SHP77 treated with DMSO at 0.1 percent for 48 hours (cell line): ENCODE results near the gene CCDC85C.

ENCODE experiments used
- DNase-seq: peaks from one replicate; lab custom pipeline; 2025; lab: John Stamatoyannopoulos, UW

CCDC85C gene

DNA sequence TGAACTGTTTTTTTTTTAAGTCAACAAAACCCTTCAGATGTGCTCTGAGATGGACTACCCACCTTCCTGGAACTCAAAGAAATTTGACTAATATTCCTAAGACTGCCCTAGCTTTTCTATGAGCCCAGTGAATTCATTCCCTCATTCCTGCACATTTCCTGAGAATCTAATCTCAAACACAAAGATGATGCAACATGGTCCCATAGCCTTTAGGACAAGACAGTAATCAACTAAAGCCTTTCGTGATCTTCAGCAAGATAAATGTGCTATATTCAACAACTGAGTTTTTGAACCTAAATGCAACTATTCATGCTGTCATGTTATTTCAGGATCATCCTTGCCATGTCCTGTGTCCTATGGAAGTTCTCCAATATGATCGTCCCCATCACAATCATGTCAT is 128.3 kb downstream of the CCDC85C start:
- DNase-seq, result no peak

DNA sequence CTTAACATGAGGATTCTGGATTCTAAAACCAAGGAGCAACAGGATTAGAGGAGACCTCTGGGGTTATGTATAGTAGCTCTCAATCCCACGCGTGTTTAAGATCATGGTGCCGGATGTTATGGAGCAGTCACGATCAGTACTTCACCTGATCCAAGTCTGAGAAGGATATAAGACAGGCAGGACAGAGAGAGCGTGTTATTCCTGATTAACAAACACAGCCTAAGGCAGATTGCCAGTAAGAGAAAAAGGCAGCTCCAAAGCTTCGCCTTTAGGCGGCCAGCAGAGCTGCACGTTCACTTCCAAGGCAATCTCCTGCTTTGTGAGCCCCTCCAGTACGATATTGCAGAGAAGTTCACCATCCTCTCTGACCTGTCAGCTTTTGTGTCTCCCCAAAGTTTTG is 128.8 kb downstream of the CCDC85C start:
- no peak for DNase-seq

DNA sequence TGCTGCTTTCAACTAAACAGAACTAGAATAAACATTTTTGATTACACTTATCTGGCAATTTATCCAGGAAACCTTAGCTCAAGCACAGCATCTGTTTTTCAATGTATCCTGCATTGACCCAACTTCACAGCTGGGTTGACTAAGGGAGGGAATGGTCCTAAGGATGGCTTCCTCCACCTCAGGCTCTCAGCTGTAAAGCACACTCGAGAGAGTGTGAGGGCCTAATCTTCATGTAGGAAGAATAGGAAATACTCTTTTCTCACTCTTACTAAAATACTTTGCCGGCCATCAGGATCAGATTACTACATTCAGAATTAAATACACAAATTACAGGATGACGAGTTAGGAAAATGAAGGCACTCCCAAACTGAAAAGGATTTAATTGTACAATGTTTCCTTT is 130.5 kb downstream of the CCDC85C start:
- DNase-seq, result no peak

DNA sequence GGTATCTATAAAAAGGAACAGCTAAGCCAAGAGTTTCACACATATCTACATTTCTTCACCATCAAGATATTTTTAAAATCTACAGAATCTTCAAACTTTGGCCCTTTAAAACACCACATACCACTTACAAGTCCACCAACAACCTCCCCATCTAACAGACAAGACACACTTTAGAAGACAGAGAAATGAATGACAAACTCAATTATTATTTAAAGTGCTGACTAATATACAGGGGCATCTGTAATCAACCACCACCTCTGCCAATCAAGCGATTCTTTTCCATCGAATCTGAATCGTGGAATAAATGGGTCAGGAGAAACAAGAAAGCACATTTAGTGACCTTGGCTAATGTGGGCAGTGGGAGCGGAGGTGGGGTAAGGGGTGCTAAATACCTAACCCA is 131.1 kb downstream of the CCDC85C start:
- DNase-seq, result no peak

DNA sequence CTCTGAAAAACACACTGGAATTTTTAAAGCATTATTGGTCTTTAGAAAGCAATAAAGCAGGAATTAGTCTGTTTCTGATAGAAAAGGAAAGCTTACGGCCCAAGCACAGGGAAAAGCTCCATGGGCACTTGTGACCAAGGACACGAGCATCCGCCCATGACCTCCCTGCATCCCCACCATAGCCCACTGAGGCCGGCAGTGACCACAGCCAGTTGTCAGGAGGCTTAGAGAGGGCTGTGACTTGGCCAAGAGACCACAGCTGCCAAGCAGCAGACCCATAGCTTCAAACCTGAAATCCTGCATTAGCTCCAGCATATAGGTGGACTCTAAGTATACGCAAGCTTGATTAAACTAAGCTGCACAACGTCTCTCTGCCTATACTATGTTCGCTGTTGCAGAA is 132.3 kb downstream of the CCDC85C start:
- DNase-seq, result no peak

DNA sequence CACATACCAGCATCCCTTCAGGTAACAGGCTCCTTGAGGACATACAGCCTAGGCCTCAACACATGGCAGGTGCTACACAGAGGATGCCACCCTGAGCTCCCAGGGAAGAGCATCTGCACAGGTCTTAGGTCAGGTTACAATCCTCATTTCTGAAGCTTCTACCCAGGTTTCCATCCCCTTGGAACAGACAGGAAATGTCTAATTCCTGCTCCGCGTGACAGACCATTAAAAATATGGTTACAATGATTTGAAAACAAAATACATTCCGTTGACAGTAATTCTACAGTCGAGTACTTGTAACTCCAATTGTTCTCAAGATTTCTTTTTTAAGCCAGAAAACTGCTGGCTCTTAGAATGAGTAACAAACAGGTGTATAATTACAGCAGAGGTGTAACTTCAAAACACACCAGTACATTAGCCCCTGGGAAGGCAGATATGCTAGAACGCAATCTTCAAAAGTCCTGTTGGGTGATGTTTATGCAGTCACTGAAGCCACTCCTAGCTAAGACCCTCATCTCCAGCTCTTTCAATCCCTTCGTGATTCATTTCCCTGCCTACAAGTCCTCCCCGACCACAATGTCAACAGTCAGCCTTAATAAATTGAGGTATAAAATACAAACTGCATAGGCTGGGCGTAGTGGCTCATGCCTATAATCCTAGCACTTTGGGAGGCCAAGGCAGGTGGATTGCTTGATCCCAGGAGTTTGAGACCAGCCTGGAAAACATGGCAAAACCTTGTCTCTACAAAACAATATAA is 135.0 kb downstream of the CCDC85C start:
- DNase-seq, result no peak

DNA sequence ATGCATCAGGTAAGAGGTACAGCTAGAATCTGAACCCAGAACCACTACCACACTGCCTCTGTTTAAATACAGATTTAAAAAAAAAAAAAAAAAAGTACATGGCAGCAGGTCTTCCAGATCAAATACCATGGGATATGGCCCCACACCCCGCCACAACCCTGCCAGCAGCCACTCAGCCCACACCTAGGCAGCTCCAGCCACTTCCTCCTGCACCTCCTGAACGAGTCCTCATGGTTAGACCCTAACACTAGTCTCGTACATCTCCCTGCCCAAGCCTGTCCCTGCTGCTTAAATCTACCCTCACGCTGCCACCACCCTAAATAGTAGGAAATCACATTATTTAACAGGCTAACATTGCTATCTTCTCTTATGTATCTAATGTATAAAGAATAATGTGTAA is 135.9 kb downstream of the CCDC85C start:
- DNase-seq, result peak; percentile 32

DNA sequence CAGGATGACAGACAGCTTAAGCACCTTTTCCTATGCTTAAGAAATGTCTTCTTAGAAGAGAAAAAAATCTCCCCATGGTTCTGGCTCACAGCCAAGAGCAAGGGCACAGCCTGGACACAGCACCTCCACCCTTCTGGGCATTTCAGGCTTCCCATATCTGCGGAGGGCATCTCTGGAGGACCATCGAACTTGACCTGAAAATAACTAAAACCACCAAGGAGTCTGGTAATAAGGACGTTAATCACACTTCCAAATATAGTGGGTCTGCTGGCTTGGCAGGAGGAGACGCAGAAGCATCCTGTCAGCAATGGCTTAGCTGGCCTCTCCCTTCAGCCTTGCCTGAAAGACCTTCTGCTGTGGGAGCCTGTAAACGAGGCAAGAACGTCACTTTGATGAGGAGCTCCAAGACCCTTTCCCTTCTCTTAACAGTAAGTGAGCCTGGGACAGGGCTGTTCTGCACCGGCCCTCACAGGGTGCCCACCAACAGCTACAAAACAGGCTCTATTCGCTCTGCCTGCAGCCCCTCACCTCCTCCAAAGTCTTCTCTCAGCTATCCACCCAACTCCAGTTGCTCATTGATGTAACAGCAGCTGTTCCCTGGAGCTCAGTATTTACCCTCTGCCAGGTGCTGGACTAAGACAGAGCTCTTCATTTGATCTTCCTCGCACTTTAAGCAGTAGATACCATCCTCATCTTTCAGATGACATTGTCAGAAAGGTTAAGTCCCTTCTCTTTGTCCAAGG is 136.5 kb downstream of the CCDC85C start:
- DNase-seq, result peak; percentile 32

DNA sequence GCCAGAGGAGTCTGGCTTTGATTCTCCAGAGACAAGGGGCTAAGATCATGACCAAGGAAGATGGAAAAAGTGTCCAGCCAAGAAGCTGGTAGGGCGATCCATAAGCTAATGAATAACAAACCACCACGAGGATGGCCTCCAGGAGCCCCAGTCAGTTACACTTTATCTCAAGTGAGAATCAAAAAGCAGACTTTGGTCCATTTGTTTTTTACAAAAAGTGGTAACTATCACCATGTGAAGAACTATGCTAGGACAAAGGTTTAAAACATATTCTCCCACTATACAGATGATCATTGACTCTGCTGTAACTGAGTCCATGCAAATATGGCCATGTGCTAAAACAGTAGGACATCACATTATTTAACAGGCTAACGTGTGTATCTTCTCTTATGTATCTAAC is 137.2 kb downstream of the CCDC85C start:
- DNase-seq, result no peak

DNA sequence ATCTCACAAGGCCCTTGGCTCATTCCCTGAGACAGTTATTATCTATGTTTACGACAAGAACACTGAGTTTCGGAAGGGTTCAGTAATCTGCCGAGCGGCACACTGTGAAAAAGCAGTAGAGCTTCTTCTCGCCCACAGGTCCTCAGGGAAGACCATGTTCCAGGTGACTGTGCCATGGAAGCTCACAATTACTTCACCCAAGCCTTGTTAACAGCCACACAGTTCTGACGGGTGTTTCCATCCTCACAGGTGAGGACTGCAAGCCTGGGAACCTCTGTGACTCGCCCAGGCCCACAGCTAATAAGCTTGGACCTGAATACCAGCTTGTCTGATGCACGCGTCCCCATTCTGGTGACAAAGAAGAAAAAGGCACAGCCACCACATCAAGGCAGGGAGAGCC is 138.7 kb downstream of the CCDC85C start:
- DNase-seq, result no peak

DNA sequence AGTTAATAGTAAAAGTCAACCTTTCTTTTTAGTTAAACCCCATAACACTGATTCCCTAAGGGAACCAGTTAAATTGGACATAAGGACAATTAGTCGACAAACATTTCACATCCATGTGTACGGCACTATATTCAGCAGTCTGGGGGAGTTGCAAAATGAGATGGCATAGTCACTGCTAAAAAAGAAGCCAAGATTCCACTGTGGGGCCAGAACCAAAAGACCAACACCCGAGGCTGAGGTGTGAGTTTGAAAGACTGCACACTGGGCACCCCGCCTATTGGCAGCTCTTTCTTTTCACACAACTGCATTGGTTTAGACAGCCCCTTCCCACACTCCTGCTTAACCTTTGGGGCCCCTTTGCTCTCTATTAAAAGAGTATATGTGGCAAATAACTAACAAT is 140.0 kb downstream of the CCDC85C start:
- no peak for DNase-seq

DNA sequence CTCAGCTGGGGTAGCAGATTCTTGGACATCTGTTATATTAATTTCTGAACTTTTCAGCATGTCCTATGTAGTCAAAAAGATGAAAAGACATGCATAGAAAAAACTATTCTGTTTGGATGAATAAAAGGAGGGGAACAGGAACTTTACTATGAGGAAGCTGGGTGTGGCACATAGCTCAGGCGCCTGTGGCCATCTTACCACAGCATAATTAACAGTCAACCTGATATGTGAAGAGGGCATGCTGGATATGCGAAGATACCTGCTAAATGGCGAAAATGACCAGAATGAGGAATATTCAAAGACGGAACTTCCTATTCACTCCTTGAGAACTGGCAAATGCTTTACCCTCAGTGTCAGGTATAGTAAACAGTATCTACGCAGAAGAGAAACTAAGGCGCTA is 141.8 kb downstream of the CCDC85C start:
- no peak for DNase-seq

DNA sequence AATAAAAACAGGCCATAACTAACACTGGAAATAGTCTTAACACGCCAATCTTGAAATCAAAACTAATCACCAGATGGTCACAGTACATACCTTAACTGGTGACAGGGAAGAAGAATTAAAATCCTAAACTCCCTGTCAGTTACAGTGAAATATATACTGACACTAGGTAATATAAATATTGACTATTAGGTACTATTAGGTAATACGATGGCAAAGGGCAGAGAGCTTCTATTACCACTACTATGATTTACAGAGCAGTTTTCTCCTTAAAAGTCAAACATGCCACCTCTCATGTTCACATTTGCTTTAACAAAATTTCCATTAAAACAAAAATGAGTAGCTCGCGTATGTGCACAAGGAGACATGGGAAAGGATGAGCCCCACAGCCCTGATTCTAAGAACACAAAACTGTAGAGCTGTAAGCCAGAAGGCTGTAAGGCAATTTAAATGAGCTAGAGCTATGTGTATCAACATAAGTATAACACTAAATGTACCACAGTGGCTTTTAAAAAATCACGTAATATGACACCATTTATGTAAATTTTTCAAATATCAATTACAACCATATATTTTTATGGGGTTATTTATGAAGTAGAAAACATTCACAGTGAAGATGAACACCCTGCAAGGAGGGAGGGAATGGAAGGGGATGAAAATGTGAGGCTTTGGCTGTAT is 142.5 kb downstream of the CCDC85C start:
- DNase-seq, result no peak

DNA sequence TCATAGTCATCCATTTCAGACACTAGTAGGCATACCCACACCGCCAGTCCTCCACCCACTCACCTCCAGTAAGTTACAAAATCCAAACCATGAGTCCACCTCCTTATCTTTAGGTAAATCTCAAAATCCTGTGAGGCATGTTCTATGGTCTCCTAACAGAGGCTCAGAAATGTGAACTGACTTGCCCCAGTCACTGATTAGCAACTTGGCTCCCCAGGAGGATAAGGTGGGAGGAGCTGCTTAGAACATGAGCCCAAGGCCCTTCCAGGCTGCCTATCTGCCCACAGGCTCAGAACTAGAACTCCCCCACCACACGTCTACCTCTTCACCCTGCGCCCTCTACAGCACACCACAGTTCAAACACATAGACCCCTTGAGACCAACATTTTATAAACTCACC is 143.2 kb downstream of the CCDC85C start:
- no peak for DNase-seq

DNA sequence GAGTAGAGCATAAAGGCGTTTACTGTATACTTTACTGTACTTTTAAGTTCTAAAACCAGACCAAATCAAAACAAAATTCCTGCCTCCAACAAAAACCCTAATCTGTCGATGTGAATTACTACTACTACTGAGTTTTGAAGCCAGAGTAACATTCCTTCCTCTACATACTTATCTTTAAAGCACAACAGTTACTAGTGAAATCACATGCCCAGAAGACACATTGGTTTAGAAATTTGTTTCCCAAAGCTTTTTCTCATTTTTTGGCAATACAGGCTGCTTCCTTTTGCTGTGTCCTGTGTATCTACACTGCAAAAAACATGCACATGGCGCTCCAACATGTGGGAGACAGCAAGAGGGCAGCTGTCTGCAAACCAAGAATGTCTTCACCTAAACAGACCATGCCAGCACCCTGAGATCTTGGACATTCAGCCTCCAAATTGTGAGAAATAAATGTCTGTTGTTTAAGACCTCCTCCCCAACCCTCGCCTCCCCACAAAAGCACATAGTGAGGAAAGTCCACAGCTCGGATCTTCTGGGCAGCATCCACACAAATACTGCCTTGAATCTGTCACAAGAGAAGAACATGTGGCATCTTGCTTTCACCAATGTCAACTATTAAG is 144.4 kb downstream of the CCDC85C start:
- no peak for DNase-seq

DNA sequence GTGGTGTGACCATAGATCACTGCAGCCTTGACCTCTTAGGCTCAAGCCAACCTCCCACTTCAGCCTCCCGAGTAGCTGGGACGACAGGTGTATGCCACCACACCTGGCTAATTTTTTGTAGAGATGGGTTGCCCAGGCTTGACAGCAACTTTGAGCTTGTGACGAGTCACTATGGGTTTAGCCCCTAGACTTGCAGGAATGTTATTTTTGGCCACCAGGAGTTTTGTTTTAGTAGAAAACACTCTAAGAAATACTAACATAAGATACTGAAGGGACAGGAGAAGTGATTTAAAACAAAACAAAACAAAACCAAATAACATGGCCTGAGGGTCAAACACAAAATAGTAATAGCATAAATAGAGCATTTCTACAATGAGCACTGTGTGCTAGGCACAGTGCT is 149.8 kb downstream of the CCDC85C start:
- no peak for DNase-seq

DNA sequence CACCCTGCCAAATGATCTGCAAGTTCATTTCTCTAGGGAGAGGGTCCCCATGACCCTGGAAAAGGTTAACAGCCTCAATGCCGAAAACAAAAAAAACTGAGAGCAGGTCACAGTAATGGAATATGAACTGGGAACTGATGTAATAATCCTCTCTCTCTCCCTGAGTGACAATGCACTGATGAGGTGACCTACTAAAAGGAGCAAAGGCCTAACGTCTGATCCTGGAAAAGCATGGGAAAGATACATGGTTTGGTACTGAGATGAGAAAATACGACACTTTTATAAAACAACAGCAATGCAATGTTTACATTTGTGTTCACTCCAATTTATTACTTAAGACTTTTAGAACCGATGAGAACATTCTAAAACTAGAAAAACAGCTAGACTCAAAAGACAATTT is 151.0 kb downstream of the CCDC85C start:
- DNase-seq, result no peak

DNA sequence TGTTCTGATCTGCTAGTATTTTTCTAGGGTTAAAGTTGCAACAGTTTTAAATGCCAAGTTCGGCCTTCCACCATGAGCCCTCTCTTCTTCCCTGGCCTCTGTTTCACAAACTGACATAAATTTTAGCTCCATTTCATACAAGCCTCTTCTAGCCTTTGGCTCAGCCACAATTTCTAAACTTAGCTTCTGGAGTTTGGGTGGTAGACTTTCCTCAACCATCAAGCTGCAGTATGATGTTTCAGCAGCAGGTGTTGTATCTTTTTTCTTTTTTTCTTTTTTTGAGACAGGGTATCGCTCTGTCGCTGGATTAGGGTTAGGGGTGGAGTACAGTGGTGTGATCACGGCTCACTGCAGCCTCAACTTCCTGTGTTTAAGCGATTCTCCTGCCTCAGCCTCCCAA is 152.8 kb downstream of the CCDC85C start:
- no peak for DNase-seq

DNA sequence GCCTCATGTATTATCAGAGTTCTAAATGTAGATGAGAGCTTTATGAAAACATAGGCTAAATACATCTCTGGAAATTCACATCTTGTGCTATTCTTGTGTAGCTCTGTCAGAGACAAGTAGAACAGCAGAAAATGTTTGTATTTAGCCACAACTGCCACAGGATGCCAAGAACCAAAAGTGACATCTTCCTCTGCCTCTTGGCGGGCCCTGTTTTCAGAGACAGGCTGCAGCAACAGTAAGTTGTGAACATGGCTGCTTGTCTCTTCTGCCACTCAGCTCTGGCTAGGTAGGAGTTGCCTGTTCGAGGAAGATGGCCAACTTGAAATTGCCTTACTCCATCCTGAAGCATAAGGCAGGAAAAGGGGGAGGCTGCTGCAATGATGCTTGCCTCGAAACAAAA is 153.7 kb downstream of the CCDC85C start:
- no peak for DNase-seq
